ENCODE data around the gene WDR59.
"Not testable (repeated sequence)": the region's sequence is repeated elsewhere in the genome, so short reads cannot be mapped to it uniquely, and the experiment has no call there.

WDR59 gene

DNA sequence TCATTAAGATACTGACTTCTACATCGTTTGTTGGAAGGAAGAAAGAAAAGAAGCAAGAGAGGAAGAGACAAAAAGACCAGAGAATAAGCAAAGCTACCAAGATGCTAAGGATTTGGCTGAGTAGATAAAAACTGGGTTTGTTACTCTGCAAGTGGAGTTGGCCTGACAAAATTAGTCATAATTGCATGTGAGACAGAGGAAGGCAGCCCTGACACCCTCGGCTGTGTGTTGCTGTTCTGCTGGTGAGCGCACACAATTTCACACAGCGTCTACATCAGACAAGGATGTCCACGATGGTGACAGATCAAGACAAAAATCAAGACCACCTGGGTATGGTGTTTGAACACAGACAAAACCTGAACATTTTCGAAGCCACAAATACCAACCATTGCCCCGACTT lies 134.9 kb downstream of the WDR59 start:
- in situ Hi-C loops (cut with HindIII; ENCODE audit: low sequenced_read_pairs): no loop called here

DNA sequence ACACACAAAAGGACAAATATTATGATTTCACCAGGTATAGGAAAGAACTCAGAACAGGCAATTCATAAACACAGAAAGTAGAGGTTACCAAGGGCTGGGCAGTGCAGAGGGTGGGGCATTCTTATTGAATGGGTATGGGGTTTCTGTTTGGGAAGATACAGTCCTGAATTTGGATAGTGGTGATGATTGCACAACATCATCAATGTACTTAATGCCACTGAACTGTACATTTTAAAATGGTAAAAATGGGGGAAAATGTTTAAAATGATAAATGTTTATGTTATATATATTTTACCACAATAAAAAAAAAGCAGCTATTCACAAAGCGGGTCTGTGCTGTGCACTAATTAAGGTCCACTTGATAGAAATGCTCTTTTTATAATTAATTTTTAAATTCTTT lies 137.7 kb downstream of the WDR59 start:
- H3K4me3 ChIP-seq (ENCODE audit: low read depth, low read length): no peak overlapping the region
- in situ Hi-C loops (cut with HindIII; ENCODE audit: low sequenced_read_pairs): no loop called here
- TF ChIP-seq, protein P1, sequence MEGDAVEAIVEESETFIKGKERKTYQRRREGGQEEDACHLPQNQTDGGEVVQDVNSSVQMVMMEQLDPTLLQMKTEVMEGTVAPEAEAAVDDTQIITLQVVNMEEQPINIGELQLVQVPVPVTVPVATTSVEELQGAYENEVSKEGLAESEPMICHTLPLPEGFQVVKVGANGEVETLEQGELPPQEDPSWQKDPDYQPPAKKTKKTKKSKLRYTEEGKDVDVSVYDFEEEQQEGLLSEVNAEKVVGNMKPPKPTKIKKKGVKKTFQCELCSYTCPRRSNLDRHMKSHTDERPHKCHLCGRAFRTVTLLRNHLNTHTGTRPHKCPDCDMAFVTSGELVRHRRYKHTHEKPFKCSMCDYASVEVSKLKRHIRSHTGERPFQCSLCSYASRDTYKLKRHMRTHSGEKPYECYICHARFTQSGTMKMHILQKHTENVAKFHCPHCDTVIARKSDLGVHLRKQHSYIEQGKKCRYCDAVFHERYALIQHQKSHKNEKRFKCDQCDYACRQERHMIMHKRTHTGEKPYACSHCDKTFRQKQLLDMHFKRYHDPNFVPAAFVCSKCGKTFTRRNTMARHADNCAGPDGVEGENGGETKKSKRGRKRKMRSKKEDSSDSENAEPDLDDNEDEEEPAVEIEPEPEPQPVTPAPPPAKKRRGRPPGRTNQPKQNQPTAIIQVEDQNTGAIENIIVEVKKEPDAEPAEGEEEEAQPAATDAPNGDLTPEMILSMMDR (IDR thresholded peaks at IDR 0.05; ENCODE audit: low read depth, low read length): no peak
- DNase-seq (ENCODE audit: low read depth, low spot score): no peak

More for the DNA sequence above, 134.9 kb downstream of the WDR59 start:
- no peak overlapping the region for H3K4me3 ChIP-seq (ENCODE audit: low read depth, low read length)
- DNase-seq (ENCODE audit: low read depth, low spot score): no peak
- TF ChIP-seq, protein P1 (IDR thresholded peaks at IDR 0.05; ENCODE audit: low read depth, low read length): no peak

- no peak overlapping the region for H3K4me3 ChIP-seq (ENCODE audit: low read depth, low read length)
- TF ChIP-seq, protein P1 (IDR thresholded peaks at IDR 0.05; ENCODE audit: low read depth, low read length): no peak
- in situ Hi-C loops (cut with HindIII; ENCODE audit: low sequenced_read_pairs): no loop called here
- DNase-seq (ENCODE audit: low read depth, low spot score): no peak
Measured at GRCh38 chr16:74846714-74847113, 138.2 kb downstream of the WDR59 start.

DNA sequence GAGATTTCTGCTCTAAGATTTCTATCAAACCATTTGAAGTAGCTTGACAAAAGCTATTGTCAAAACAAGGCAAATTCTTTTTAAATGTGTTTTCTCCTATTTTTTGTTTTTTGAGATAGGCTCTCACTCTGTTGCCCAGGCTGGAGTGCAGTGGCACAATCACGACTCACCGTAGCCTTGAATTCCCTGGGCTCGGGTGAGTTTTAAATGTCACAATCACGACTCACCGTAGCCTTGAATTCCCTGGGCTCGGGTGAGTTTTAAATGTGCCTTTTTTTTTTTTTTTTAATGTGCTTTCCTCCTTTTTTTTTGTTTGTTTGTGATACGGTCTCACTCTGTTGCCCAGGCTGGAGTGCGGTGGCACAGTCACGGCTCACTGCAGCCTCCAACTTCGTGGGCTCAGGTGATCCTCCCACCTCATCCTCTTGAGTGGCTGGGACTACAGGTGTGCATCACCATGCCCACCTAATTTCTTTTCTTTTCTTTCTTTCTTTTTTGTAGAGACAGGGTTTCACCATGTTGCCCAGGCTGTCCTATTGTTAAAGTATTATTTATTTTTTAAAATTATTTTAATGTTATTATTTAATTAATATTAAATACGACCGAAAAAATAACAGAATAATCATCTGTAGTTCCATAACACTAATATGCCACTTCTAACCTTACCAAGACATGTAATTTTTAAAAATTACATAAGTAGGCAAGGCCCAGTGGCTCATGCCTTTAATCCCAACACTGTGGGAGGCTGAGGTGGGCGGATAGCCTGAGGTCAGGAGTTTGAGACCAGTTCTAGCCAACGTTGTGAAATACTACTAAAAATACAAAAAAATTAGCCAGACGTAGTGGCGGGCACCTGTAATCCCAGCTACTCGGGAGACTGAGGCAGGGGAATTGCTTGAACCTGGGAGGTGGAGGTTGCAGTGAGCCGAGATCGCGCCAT lies 140.6 kb downstream of the WDR59 start:
- DNase-seq (ENCODE audit: low read depth, low spot score): no peak
- in situ Hi-C loops (cut with HindIII; ENCODE audit: low sequenced_read_pairs): no loop called here
- no peak overlapping the region for H3K4me3 ChIP-seq (ENCODE audit: low read depth, low read length)
- TF ChIP-seq, protein P1 (IDR thresholded peaks at IDR 0.05; ENCODE audit: low read depth, low read length): no peak

GRCh38 chr16:74843381-74844035 lies 141.4 kb downstream of the WDR59 start:
- in situ Hi-C loops (cut with HindIII; ENCODE audit: low sequenced_read_pairs); DNase-seq (ENCODE audit: low read depth, low spot score); H3K4me3 ChIP-seq (ENCODE audit: low read depth, low read length): not testable (repeated sequence)

GRCh38 chr16:74842413-74842812 lies 142.5 kb downstream of the WDR59 start:
- TF ChIP-seq, protein P1 (IDR thresholded peaks at IDR 0.05; ENCODE audit: low read depth, low read length): no peak
- no peak overlapping the region for H3K4me3 ChIP-seq (ENCODE audit: low read depth, low read length)
- in situ Hi-C loops (cut with HindIII; ENCODE audit: low sequenced_read_pairs): no loop called here
- no peak for DNase-seq (ENCODE audit: low read depth, low spot score)

DNA sequence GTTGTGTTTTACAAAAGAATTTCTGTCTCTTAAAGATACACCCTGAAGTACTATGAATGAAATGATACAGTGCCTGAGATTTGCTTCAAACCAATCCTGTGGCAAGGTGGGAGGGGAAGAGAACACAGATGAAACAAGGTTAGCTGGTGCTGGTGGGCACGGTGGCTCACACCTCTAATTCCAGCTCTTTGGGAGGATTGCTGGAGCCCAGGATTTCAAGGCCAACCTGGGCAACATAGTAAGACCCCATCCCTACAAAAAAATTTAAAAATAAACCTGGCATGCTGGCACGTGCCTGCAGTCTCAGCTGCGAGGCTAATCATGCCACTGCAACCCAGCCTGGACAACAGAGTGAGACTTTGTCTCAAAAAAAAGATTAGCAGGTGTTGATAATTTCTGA lies 143.0 kb downstream of the WDR59 start:
- DNase-seq (ENCODE audit: low read depth, low spot score): no peak
- in situ Hi-C loops (cut with HindIII; ENCODE audit: low sequenced_read_pairs): no loop called here
- H3K4me3 ChIP-seq (ENCODE audit: low read depth, low read length): no peak overlapping the region
- TF ChIP-seq, protein P1 (IDR thresholded peaks at IDR 0.05; ENCODE audit: low read depth, low read length): no peak
